Measurements from ENCODE around the gene AVP. TPM values are rescaled to one million over a fixed set of nuclear protein-coding genes. Genes with fewer than 3 reads are reported as not detected.

Gene AVP
- total RNA-seq, 1 donor from 2014 or later = not detected

Other genes starting within 250 kb of the AVP start
- 22.0 and 23.4 TPM in 2 replicates for gene PCED1A, start 244.1 kb downstream of the AVP start, total RNA-seq
- gene VPS16, start 244.0 kb downstream of the AVP start, total RNA-seq = 47.4 and 50.5 TPM in 2 replicates
- gene PTPRA, start 211.2 kb downstream of the AVP start, total RNA-seq = 65.4 and 70.2 TPM in 2 replicates
- 0.89 and 1.7 TPM in 2 replicates for gene GNRH2, start 41.1 kb downstream of the AVP start, total RNA-seq
- 42.2 and 43.9 TPM in 2 replicates for gene MRPS26, start 38.7 kb downstream of the AVP start, total RNA-seq
- not detected in 2 replicates for gene OXT, start 13.1 kb downstream of the AVP start, total RNA-seq
- gene FASTKD5, start 75.1 kb upstream of the AVP start, total RNA-seq = 24.7 and 26.8 TPM in 2 replicates
- gene UBOX5, start 75.1 kb upstream of the AVP start, total RNA-seq = 8.4 and 9.4 TPM in 2 replicates
- 0.34 and 0.45 TPM in 2 replicates for gene LZTS3, start 88.8 kb upstream of the AVP start, total RNA-seq
- 51.5 and 52.9 TPM in 2 replicates for gene DDRGK1, start 120.0 kb upstream of the AVP start, total RNA-seq
- 73.8 and 74.3 TPM in 2 replicates for gene ITPA, start 124.8 kb upstream of the AVP start, total RNA-seq
- 1.0 and 1.1 TPM in 2 replicates for gene SLC4A11, start 154.5 kb upstream of the AVP start, total RNA-seq

Measured in T-helper 2 cell treated with Interferon-gamma antibody and Interleukin-4, amounts not matched to agents 100 ng/mL and 5 ng/mL, for 36 hours (primary cell).